Activated CD8-positive, alpha-beta T cell treated with anti-CD3 and anti-CD28 coated beads for 36 hours (primary cell): Measurements from ENCODE around the gene ADAMTS2. TPM values are rescaled to one million over a fixed set of nuclear protein-coding genes. Genes with fewer than 3 reads are reported as not detected.
A peak's percentile ranks its signal among the peaks of the same experiment; 100 is the strongest.

Experiments
- ATAC-seq: fragments of 200-7000 bp; cut with Tn5 transposase; one replicate; pipeline ENCODE4 v1.10.0; 2021; ENCODE audit warnings: mild to moderate bottlenecking, moderate library complexity
- CTCF ChIA-PET: fragments of 350-600 bp; sonication (Branson Sonifier 250); formaldehyde crosslinking; loops from one replicate; lab custom pipeline; 2021; ENCODE audit warnings: antibody characterized with exemption; lab: Charles Lee
- POLR2A ChIA-PET: fragments of 350-600 bp; sonication (Branson Sonifier 250); formaldehyde crosslinking; loops from one replicate; lab custom pipeline; 2021; ENCODE audit warnings: antibody characterized with exemption; lab: Charles Lee
- DNase-seq: peaks from one replicate; pipeline ENCODE4 v3.0.0-alpha.2; 2020
- H3K27ac Mint-ChIP-seq: one replicate; pipeline ENCODE4 v1.8.0; 2021; ENCODE audit warnings: mild to moderate bottlenecking, mixed read lengths
- H3K27me3 Mint-ChIP-seq: one replicate; pipeline ENCODE4 v1.8.0; 2021; ENCODE audit warnings: mixed read lengths
- H3K36me3 Mint-ChIP-seq: one replicate; pipeline ENCODE4 v1.8.0; 2021; ENCODE audit warnings: low read depth, mixed read lengths
- H3K4me1 Mint-ChIP-seq: one replicate; pipeline ENCODE4 v1.8.0; 2021; ENCODE audit warnings: low read depth, mixed read lengths
- H3K4me3 Mint-ChIP-seq: one replicate; pipeline ENCODE4 v1.8.0; 2021; ENCODE audit warnings: mild to moderate bottlenecking, moderate library complexity, mixed read lengths
- H3K9me3 Mint-ChIP-seq: one replicate; pipeline ENCODE4 v1.8.0; 2021; ENCODE audit warnings: mixed read lengths
- CTCF ChIP-seq: fragments of 200-600 bp; IDR thresholded peaks from one replicate; pipeline ENCODE4 v1.8.0; 2022; ENCODE audit warnings: antibody characterized with exemption, mild to moderate bottlenecking
- intact Hi-C: fragments of 100-400 bp; cut with micrococcal nuclease; formaldehyde crosslinking; loops from one replicate; pipeline ENCODE4 v1.10.0; 2022
- total RNA-seq, 2 experiments: library from RNA; stranded (reverse); gene quantifications; one replicate each; pipeline ENCODE4 v1.2.3, GENCODE V29; 2021

ADAMTS2 gene
- total RNA-seq, 2 experiments from 2014 or later: not detected

GRCh38 chr5:179161901-179162300, 183.4 kb downstream of the ADAMTS2 start:
- no peak for TF ChIP-seq CTCF
- intact Hi-C loops: no loop called here
- H3K4me3 Mint-ChIP-seq: no peak overlapping the region
- CTCF ChIA-PET: no interaction called here
- no peak for ATAC-seq
- H3K27ac Mint-ChIP-seq: no peak overlapping the region
- no peaks in the 10 kb centered on the region for H3K27me3 Mint-ChIP-seq
- H3K9me3 Mint-ChIP-seq: peaks cover 6% of the 10 kb centered on the region
- DNase-seq: no peak
- no peaks in the 10 kb centered on the region for H3K36me3 Mint-ChIP-seq
- no peaks in the 10 kb centered on the region for H3K4me1 Mint-ChIP-seq
- POLR2A ChIA-PET: no interaction called here

- H3K9me3 Mint-ChIP-seq: peaks cover 6% of the 10 kb centered on the region
- ChIA-PET CTCF (no interaction called here), POLR2A (interaction anchor here (1.0 kb wide), 1 partner anchor 14 kb away, joined by 3 read pairs; no protein-coding TSS in a partner anchor)
- intact Hi-C loops: no loop called here
- ATAC-seq: no peak
- TF ChIP-seq CTCF: no peak
- no peaks in the 10 kb centered on the region for H3K4me1 Mint-ChIP-seq
- H3K36me3 Mint-ChIP-seq: no peaks in the 10 kb centered on the region
- no peak overlapping the region for H3K27ac Mint-ChIP-seq
- no peak for DNase-seq
- H3K27me3 Mint-ChIP-seq: no peaks in the 10 kb centered on the region
- H3K4me3 Mint-ChIP-seq: no peak overlapping the region
Observed at GRCh38 chr5:179160584-179160983, 184.7 kb downstream of the ADAMTS2 start.

- no peaks in the 10 kb centered on the region for H3K4me1 Mint-ChIP-seq
- CTCF ChIA-PET: no interaction called here
- ATAC-seq (no peak), DNase-seq (no peak)
- peaks cover 6% of the 10 kb centered on the region for H3K9me3 Mint-ChIP-seq
- intact Hi-C loops: no loop called here
- TF ChIP-seq CTCF: no peak
- POLR2A ChIA-PET: no interaction called here
- H3K27ac Mint-ChIP-seq: no peak overlapping the region
- no peaks in the 10 kb centered on the region for H3K36me3 Mint-ChIP-seq
- H3K4me3 Mint-ChIP-seq: no peak overlapping the region
- no peaks in the 10 kb centered on the region for H3K27me3 Mint-ChIP-seq
Observed at GRCh38 chr5:179158556-179158955, 186.7 kb downstream of the ADAMTS2 start.

- no peak overlapping the region for H3K4me3 Mint-ChIP-seq
Observed at GRCh38 chr5:179154991-179155955, 190.0 kb downstream of the ADAMTS2 start.

More at GRCh38 chr5:179154991-179155955, 190.0 kb downstream of the ADAMTS2 start:
- no peaks in the 10 kb centered on the region for H3K4me1 Mint-ChIP-seq
- H3K27me3 Mint-ChIP-seq: no peaks in the 10 kb centered on the region
- ATAC-seq (peak; percentile 37), DNase-seq (peak; percentile 18)
- no peak for TF ChIP-seq CTCF
- ChIA-PET POLR2A (interaction anchor here (0.6 kb wide), 1 partner anchor 943 kb away, joined by 3 read pairs; no protein-coding TSS in a partner anchor), CTCF (no interaction called here)
- H3K36me3 Mint-ChIP-seq: no peaks in the 10 kb centered on the region
- no peaks in the 10 kb centered on the region for H3K9me3 Mint-ChIP-seq
- H3K27ac Mint-ChIP-seq: no peak overlapping the region
- intact Hi-C loops: no loop called here
